Panc1 (cell line): ENCODE results near the gene MPRIP.

Experiments used
- POLR2AphosphoS5 ChIP-seq: IDR thresholded peaks from 2 replicates; pipeline ENCODE4 v1.6.1; 2012; ENCODE audit warnings: mild to moderate bottlenecking, low read depth, low read length, moderate library complexity
- REST ChIP-seq, 2 experiments: IDR thresholded peaks; 2 replicates each; pipeline ENCODE4 v1.6.1; 2011 to 2012; ENCODE audit warnings: low read depth in 2 of 2, control low read depth in 1 of 2, low read length in 1 of 2, mild to moderate bottlenecking in 1 of 2, moderate library complexity in 1 of 2; ENCODE audit not compliant: insufficient read depth in 1 of 2
- SIN3A ChIP-seq: IDR thresholded peaks from 2 replicates; pipeline ENCODE4 v1.6.1; 2012; ENCODE audit warnings: low read depth, mild to moderate bottlenecking, low read length, moderate library complexity, borderline replicate concordance; ENCODE audit not compliant: insufficient read depth
- TCF7L2 ChIP-seq: IDR thresholded peaks from 2 replicates; pipeline ENCODE4 v1.6.1; 2011; ENCODE audit warnings: mild to moderate bottlenecking, low read depth, low read length, inconsistent platforms
- TF ChIP-seq, protein P1 (sequence below): fragments of 450-650 bp; IDR thresholded peaks from 2 replicates; pipeline ENCODE4 v1.5.1; 2017; ENCODE audit warnings: mild to moderate bottlenecking

GRCh38 chr17:17042384-17042736 is at the start of gene MPRIP:
- TF ChIP-seq, protein P1, sequence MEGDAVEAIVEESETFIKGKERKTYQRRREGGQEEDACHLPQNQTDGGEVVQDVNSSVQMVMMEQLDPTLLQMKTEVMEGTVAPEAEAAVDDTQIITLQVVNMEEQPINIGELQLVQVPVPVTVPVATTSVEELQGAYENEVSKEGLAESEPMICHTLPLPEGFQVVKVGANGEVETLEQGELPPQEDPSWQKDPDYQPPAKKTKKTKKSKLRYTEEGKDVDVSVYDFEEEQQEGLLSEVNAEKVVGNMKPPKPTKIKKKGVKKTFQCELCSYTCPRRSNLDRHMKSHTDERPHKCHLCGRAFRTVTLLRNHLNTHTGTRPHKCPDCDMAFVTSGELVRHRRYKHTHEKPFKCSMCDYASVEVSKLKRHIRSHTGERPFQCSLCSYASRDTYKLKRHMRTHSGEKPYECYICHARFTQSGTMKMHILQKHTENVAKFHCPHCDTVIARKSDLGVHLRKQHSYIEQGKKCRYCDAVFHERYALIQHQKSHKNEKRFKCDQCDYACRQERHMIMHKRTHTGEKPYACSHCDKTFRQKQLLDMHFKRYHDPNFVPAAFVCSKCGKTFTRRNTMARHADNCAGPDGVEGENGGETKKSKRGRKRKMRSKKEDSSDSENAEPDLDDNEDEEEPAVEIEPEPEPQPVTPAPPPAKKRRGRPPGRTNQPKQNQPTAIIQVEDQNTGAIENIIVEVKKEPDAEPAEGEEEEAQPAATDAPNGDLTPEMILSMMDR = no peak
- no peak for TF ChIP-seq TCF7L2
- no peak for TF ChIP-seq POLR2AphosphoS5
- no peak for TF ChIP-seq SIN3A
- no peak for TF ChIP-seq REST (IDR thresholded peaks at IDR 0.05; ENCODE audit: insufficient read depth in 1 of 2, low read depth in 2 of 2, low read length in 1 of 2)
